Activated CD4-positive, alpha-beta T cell treated with anti-CD3 and anti-CD28 coated beads, Interleukin-10, Interleukin-2, amounts not matched to agents 100 ng/mL and 50 ng/mL, durations not matched to agents 16 hours and 8 hours (primary cell): ENCODE measurements around the gene ABCA1.
"Not testable (repeated sequence)": the region's sequence is repeated elsewhere in the genome, so short reads cannot be mapped to it uniquely, and the experiment has no call there.

ENCODE experiments used
- DNase-seq: peaks from one replicate; pipeline ENCODE4 v3.0.0-alpha.2; 2020

ABCA1 gene

GRCh38 chr9:104905153-104905901 lies 22.6 kb downstream of the ABCA1 start:
- DNase-seq, result no peak

GRCh38 chr9:104903609-104904008 lies 24.3 kb downstream of the ABCA1 start:
- no peak for DNase-seq

- no peak for DNase-seq
Measured at GRCh38 chr9:104900871-104901270, 27.1 kb downstream of the ABCA1 start.

GRCh38 chr9:104900324-104900723 lies 27.6 kb downstream of the ABCA1 start:
- no peak for DNase-seq

- DNase-seq, result no peak
Measured at GRCh38 chr9:104899759-104900247, 28.2 kb downstream of the ABCA1 start.

- not testable (repeated sequence) for DNase-seq
Measured at GRCh38 chr9:104898376-104898775, 29.6 kb downstream of the ABCA1 start.

- no peak for DNase-seq
Measured at GRCh38 chr9:104896131-104896530, 31.8 kb downstream of the ABCA1 start.

- DNase-seq, result no peak
Measured at GRCh38 chr9:104895572-104895971, 32.4 kb downstream of the ABCA1 start.

- DNase-seq, result no peak
Measured at GRCh38 chr9:104892701-104893100, 35.3 kb downstream of the ABCA1 start.

GRCh38 chr9:104890433-104890770 lies 37.6 kb downstream of the ABCA1 start:
- DNase-seq, result no peak

GRCh38 chr9:104885818-104886709 lies 41.9 kb downstream of the ABCA1 start:
- DNase-seq, result no peak

- DNase-seq, result no peak
Measured at GRCh38 chr9:104883169-104883568, 44.8 kb downstream of the ABCA1 start.

- no peak for DNase-seq
Measured at GRCh38 chr9:104882566-104882965, 45.4 kb downstream of the ABCA1 start.

GRCh38 chr9:104882086-104882485 lies 45.9 kb downstream of the ABCA1 start:
- DNase-seq, result no peak

GRCh38 chr9:104879555-104880309 lies 48.2 kb downstream of the ABCA1 start:
- DNase-seq, result no peak

- DNase-seq, result no peak
Measured at GRCh38 chr9:104876587-104876986, 51.4 kb downstream of the ABCA1 start.

GRCh38 chr9:104875897-104876296 lies 52.1 kb downstream of the ABCA1 start:
- no peak for DNase-seq

- no peak for DNase-seq
Measured at GRCh38 chr9:104875320-104875719, 52.6 kb downstream of the ABCA1 start.

GRCh38 chr9:104873489-104873850 lies 54.5 kb downstream of the ABCA1 start:
- no peak for DNase-seq

GRCh38 chr9:104872656-104873488 lies 55.1 kb downstream of the ABCA1 start:
- DNase-seq, result no peak

- no peak for DNase-seq
Measured at GRCh38 chr9:104871961-104872527, 55.9 kb downstream of the ABCA1 start.

GRCh38 chr9:104869811-104870210 lies 58.1 kb downstream of the ABCA1 start:
- DNase-seq, result no peak
